ENCODE measurements around the gene CYTH4. TPM values are rescaled to one million over a fixed set of nuclear protein-coding genes. Genes with fewer than 3 reads are reported as not detected.
A peak's percentile ranks its signal among the peaks of the same experiment; 100 is the strongest.

The CYTH4 gene
- total RNA-seq, 4 donors from 2014 or later, result 17.4 to 83.5 (median 34.4) TPM

DNA sequence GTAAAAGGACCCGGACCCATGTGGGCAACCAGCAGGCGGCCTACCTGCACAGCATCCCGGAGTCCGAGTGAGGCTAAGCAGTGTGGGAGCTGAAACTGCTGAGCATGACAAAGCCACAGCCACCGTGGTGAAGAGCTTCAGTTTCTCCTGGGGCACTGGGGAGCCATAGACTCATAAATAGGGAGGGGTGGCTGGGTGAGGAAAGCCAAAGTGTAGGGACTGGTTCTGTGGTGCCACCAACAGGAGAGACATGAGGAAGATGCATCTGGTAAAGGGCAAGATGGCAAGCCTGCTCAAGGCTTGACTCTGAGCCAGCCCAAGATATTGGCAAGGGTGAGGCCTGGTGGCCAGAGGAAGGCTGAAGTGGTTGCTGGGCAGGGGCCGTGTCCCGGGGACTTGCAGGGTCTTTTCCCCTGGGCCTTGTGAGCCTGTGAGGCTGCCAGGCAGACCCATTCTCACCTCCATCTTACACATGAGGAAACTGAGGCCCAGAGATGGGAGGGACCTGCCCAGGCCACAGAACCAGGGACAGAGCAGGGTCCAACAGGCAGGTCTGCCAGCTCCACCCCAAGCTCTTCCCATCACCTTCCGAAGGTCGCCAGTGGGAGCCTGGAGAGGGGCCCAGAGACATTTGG lies 30.4 kb downstream of the CYTH4 start:
- ATAC-seq (ENCODE audit: low FRiP score), result no peak
- TF ChIP-seq, protein P1, sequence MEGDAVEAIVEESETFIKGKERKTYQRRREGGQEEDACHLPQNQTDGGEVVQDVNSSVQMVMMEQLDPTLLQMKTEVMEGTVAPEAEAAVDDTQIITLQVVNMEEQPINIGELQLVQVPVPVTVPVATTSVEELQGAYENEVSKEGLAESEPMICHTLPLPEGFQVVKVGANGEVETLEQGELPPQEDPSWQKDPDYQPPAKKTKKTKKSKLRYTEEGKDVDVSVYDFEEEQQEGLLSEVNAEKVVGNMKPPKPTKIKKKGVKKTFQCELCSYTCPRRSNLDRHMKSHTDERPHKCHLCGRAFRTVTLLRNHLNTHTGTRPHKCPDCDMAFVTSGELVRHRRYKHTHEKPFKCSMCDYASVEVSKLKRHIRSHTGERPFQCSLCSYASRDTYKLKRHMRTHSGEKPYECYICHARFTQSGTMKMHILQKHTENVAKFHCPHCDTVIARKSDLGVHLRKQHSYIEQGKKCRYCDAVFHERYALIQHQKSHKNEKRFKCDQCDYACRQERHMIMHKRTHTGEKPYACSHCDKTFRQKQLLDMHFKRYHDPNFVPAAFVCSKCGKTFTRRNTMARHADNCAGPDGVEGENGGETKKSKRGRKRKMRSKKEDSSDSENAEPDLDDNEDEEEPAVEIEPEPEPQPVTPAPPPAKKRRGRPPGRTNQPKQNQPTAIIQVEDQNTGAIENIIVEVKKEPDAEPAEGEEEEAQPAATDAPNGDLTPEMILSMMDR (IDR thresholded peaks at IDR 0.05), result no peak
- DNase-seq (ENCODE audit: low spot score), result no peak

DNA sequence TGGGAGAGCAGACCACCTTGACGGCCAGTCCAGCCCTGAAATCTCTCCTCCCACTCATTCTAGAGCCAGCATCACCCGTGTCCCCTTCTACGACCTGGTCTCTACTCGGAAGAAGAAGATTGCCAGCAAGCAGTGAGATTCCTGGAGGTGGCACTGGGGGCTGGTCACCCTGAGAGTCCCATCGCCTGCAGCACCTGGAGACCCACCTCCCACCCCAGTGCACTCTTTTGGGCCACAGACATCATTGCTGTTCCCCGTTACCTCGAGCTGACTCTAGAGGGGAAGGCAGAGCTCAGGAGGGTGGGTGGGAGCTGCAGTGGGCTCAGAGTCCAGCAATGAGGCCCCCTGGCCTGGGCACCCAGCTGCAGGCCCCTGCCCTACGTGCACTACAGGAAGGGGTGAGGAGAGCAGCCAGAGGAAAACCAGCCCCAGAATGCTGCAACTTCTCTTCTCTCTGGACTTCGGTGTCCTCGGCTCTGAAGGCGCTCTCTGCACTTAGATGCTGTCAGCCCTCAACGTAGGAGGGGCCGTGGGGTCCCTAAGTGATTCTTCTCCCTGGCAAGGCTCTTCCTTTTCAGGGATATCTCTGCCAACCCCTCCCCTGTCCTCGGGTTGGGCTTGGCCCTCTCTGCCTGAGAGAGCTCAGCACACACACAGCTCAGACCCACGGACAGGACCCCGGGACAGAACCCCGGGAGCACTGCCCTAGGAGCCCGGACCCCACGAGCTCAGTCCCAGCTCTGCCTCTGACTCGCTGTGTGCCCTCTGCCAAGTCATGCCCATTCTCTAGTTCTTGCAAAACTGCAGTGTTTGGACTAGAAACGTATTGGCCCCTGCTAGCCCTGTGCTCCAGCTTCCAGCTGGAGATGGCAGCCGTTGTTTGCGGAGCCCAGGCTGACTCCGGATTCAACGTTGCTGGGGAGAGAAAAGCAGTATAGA lies 31.3 kb downstream of the CYTH4 start:
- no peak for ATAC-seq (ENCODE audit: low FRiP score)
- DNase-seq (ENCODE audit: low spot score), result no peak
- TF ChIP-seq, protein P1 (IDR thresholded peaks at IDR 0.05), result no peak

- no peak for ATAC-seq (ENCODE audit: low FRiP score)
- TF ChIP-seq, protein P1 (IDR thresholded peaks at IDR 0.05), result no peak
- DNase-seq (ENCODE audit: low spot score), result no peak
Measured at GRCh38 chr22:37314315-37315074, 32.2 kb downstream of the CYTH4 start.

- TF ChIP-seq, protein P1 (IDR thresholded peaks at IDR 0.05), result no peak
- DNase-seq (ENCODE audit: low spot score), result no peak
- no peak for ATAC-seq (ENCODE audit: low FRiP score)
Measured at GRCh38 chr22:37316405-37316804, 34.1 kb downstream of the CYTH4 start.

- DNase-seq (ENCODE audit: low spot score), result no peak
- ATAC-seq (ENCODE audit: low FRiP score), result peak; percentile 87
- TF ChIP-seq, protein P1 (IDR thresholded peaks at IDR 0.05), result peak in 1 of 3 donors; percentile 54
Measured at GRCh38 chr22:37316875-37317371, 34.6 kb downstream of the CYTH4 start.

GRCh38 chr22:37317698-37318210 lies 35.4 kb downstream of the CYTH4 start:
- DNase-seq (ENCODE audit: low spot score) (no peak), ATAC-seq (ENCODE audit: low FRiP score) (no peak)
- TF ChIP-seq, protein P1 (IDR thresholded peaks at IDR 0.05), result no peak
